GM13977 (cell line): Measurements from ENCODE around the gene SKAP1.
A peak's percentile ranks its signal among the peaks of the same experiment; 100 is the strongest.

Experiments used
- DNase-seq: peaks from one replicate; pipeline ENCODE4 v3.0.0; 2012; ENCODE audit warnings: low spot score
- in situ Hi-C: fragments of 300-500 bp; cut with MboI; formaldehyde crosslinking; loops from one replicate; pipeline ENCODE4 v1.12.0; 2022; ENCODE audit warnings: low sequenced_read_pairs, low pct_unique_long_range_greater_than_20kb, mixed read lengths, inconsistent platforms; ENCODE audit not compliant: unreplicated experiment
- TF ChIP-seq, protein P1 (sequence below): IDR thresholded peaks from 2 replicates; pipeline ENCODE4 v1.5.1; 2012; ENCODE audit warnings: mild to moderate bottlenecking, control low read depth; ENCODE audit not compliant: insufficient read depth; ENCODE audit errors: extremely low read depth, missing control alignments

SKAP1 gene

DNA sequence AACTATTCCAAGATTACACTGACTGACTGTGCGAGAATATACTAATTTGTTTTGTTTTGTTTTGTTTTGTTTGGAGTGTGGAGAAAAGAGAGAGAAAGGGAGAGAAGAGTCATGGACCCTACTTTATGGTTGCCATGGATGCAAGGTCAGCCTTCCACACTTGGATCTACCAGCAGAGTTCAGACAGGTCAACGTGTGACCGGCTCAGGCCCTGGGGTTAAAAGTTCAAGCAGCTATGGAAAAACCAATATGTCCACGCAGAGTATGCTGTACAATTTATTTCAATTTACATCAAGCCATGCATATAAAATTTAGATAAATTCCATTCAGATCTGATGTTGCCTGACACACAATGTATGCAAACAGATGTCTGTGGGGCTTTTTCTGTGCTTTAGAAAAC, 122.8 kb downstream of the SKAP1 start:
- DNase-seq: no peak
- in situ Hi-C loops: no loop called here
- TF ChIP-seq, protein P1, sequence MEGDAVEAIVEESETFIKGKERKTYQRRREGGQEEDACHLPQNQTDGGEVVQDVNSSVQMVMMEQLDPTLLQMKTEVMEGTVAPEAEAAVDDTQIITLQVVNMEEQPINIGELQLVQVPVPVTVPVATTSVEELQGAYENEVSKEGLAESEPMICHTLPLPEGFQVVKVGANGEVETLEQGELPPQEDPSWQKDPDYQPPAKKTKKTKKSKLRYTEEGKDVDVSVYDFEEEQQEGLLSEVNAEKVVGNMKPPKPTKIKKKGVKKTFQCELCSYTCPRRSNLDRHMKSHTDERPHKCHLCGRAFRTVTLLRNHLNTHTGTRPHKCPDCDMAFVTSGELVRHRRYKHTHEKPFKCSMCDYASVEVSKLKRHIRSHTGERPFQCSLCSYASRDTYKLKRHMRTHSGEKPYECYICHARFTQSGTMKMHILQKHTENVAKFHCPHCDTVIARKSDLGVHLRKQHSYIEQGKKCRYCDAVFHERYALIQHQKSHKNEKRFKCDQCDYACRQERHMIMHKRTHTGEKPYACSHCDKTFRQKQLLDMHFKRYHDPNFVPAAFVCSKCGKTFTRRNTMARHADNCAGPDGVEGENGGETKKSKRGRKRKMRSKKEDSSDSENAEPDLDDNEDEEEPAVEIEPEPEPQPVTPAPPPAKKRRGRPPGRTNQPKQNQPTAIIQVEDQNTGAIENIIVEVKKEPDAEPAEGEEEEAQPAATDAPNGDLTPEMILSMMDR: no peak

DNA sequence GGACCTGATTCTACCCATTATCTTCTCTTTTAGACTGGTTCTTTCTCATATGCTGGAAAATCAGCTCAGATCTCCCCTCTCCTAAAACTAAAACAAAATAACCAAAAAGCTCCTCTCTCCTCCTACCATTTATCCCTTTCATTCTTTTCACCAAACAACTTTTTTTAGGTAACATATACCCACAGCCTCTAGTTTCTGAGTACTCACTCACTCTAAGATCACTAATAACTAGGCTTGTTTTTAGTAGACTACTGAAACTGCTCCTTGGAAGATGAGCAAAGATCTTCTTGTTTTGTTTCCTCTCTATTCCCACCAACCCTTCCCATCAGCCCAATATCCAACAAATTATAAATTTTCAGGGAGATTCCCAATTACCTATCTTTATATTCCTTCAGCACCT, 129.0 kb downstream of the SKAP1 start:
- TF ChIP-seq, protein P1: no peak
- in situ Hi-C loops: no loop called here
- DNase-seq: no peak

DNA sequence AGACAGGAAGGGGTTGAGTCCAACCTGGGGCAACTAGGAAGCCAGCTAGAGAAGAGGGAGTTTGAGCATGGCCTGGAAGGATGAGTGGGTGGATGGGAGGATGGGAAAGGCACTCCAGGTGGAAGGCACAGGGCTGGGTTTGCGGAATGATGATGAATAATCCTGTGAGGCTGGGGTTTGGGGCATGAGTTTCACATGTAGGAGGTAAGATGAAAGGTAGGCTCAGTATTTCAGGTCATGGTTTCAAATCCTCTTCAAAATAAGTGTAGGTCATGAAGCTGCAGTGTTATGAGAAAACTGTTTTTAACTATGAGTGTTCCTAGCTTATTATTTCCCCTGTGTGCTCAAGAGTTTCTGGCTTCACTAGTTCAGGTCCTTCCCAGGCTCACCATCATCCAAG, 130.3 kb downstream of the SKAP1 start:
- in situ Hi-C loops: no loop called here
- peak; percentile 18 for DNase-seq
- TF ChIP-seq, protein P1: no peak

DNA sequence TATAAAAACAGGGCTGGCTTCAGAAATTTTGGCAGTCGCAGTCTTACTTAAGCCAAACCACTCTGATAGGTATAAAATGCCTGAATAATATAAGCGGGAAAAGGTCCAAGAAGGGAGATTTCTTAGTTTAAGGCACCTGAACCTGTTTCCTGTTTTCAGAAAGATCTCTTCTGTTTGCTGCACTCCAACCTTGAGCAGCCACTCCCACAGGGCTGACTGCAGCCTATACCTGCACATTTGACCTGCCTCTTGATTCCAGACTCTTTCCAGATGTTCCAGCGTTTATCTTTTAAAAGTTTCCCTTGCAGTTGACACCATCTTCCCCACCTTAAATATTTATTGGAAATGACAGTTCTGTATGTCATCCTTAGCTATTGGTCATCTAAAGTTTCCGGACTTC, 132.2 kb downstream of the SKAP1 start:
- TF ChIP-seq, protein P1: no peak
- in situ Hi-C loops: no loop called here
- DNase-seq: no peak

DNA sequence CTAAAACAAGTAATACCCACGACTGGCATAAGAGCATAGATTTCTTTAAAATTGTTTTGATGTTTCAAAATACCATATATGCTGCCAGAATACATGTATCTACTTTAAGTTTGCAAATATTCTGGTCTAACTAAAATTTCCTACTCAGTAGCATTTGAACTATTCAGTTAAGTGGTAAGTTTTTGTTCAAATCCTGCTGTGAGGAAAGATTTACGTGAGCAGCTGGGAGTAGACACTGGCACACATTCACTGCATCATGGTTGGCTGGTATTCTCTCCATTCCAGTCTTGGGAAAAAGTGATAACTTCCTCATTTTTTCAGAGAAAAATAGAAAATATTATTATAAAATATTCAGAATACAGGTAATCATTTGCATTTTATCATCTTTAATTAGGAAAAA, 133.6 kb downstream of the SKAP1 start:
- DNase-seq: no peak
- in situ Hi-C loops: no loop called here
- TF ChIP-seq, protein P1: no peak

DNA sequence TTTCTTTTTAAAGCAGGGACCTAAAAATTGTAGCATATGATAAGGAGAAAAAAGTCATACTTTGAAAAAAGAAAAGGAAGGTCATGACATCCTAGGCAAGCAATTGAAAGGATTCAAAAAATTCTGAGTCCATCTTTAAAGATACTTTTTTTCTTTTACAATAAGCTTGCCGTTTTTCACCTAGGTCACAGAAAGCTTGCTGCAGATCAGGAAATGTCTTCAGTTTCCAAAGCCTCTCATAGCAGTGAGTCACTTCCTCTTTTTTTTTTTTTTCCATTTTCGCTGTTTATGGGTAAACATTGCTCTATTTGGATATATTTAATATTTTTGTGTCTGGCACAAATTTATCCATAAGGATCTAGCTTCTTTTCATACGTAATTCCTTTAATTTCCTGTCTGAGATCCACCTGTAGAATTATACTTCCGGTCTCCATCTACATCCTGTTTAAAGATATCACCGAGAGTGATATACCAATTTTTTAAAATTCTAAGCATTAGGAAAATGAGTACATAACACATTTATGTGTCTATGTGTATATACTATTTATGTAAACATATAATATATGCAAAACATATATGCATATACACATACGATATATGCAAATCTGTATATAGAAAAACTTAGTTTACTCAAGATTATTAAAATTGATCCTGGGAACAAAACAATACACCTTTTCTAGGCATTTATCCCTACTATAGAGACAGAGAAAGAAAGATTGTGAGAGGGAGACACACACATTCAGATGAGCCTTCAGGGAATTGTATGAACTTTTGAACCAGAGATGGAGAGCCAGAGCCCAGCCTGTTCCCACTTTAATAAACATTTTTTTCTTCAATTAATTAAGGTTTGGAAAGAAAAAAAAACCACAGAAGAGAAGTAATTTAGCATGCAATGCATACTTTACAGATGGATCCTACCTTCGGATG, 134.4 kb downstream of the SKAP1 start:
- peak; percentile 16 for DNase-seq
- in situ Hi-C loops: no loop called here
- TF ChIP-seq, protein P1: no peak
